VCaP (cell line): ENCODE results near the gene MEIOC.
"Not testable (repeated sequence)": the region's sequence is repeated elsewhere in the genome, so short reads cannot be mapped to it uniquely, and the experiment has no call there.

Experiments
- H3K27ac ChIP-seq: fragments of 450-650 bp; 2 replicates; pipeline ENCODE4 v1.5.1; 2017
- TF ChIP-seq, protein P1 (sequence below): fragments of 450-650 bp; conservative IDR thresholded peaks from 2 replicates; pipeline ENCODE4 v1.5.1; 2017; ENCODE audit warnings: mild to moderate bottlenecking, moderate library complexity

MEIOC gene

DNA sequence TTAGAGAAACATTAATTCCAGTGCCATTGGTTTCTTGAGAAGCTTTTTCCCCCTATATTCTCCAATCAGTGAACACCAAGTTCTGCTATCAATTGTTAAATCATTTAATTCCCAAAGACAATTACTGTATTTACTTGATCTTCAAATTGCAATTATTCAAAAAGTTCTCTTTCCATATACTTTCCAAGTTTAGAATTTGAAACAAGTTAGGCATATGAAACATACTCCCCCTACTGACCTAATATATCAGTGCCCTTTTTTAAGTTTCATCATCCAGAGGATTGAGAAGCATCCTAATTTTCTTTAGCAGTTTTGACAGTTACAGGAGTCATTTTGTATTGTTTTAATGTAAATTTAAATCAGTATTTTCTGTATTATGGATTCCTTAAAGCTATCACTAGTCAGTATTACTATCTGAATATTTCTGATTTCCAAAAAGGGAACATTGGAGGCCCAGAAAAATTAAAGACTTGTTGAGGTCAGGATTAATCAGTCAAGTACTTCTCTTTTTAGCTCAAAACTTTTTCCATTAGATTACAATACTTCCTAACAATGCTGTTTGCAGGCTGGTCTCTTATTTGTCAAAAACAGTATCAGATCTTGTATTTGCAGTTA is 16.3 kb downstream of the MEIOC start:
- TF ChIP-seq, protein P1, sequence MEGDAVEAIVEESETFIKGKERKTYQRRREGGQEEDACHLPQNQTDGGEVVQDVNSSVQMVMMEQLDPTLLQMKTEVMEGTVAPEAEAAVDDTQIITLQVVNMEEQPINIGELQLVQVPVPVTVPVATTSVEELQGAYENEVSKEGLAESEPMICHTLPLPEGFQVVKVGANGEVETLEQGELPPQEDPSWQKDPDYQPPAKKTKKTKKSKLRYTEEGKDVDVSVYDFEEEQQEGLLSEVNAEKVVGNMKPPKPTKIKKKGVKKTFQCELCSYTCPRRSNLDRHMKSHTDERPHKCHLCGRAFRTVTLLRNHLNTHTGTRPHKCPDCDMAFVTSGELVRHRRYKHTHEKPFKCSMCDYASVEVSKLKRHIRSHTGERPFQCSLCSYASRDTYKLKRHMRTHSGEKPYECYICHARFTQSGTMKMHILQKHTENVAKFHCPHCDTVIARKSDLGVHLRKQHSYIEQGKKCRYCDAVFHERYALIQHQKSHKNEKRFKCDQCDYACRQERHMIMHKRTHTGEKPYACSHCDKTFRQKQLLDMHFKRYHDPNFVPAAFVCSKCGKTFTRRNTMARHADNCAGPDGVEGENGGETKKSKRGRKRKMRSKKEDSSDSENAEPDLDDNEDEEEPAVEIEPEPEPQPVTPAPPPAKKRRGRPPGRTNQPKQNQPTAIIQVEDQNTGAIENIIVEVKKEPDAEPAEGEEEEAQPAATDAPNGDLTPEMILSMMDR: peak; percentile 84

DNA sequence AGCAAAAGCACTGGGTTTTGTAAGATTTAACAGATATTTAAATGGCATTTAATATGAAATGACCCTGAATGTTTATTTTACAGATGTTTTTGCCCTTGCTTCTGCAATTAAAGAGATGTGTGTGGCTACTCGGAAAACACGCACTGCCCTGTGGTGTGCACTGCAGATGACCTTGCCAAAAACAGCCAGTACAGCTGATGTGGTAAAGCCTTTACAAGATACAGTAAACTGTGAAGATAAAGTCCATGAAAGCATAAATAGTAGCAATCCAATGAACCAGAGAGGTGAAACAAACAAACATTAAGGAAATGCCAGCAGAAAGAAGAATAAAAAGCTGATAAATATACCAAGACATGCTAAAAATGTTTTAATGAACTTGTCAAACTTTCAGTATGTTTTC is 17.6 kb downstream of the MEIOC start:
- TF ChIP-seq, protein P1: no peak
- H3K27ac ChIP-seq: peak overlapping the region; percentile 10; the same call in 1 of the 2 replicates

More for the DNA sequence above, 16.3 kb downstream of the MEIOC start:
- H3K27ac ChIP-seq: no peak overlapping the region

DNA sequence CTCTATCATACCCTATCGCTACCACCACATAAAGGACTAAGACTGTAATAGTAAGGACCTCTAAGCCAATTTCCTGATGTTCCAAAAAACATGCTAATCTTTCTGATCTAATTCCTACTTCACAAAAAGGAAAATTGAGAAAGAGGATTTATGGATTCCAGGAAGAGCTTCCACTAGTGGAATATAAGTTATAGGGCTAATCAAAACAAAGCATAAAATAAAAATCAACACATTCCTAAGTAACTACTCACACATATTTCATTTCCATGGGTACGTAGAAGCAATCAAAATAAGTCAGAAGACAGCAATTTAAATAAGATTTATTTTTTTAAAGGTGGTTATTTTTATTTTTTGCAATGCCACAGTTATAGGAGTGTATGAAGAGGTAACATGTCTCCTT is 20.9 kb downstream of the MEIOC start:
- H3K27ac ChIP-seq: no peak overlapping the region
- TF ChIP-seq, protein P1: no peak

DNA sequence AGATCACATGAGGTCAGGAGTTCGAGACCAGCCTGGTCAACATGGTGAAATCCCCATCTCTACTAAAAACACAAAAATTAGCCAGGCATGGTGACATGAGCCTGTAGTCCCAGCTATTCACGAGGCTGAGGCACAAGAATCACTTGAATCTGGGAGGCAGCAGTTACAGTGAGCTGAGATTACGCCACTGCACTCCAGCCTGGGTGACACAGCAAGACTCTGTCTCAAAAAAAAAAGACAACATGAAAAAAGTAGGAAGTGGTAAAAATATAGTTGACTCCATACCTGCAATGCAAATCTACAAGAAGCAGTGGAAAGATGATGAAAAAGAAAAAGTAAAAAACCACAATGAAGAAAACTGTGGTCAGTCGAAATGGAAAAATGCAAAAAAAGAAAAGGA is 27.0 kb downstream of the MEIOC start:
- not testable (repeated sequence) for H3K27ac ChIP-seq

DNA sequence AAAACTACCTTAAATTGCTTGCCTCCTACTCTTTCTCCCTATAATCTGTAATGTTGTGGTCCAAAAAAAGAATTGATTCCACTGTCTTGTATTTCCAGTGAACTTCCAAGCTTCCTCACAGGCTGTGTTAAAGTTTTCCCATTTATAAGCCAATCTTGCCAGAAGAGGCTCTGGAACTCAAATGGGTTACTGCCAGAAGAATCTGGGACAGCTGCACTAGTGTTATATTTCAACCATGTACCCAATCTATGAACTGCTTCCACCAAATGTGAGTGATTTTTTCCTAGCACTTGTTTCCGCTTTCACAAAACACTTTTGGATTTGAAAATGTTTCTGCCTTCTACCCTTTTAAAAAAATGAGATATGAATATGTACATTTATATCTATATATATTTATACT is 31.5 kb downstream of the MEIOC start:
- no peak overlapping the region for H3K27ac ChIP-seq
- TF ChIP-seq, protein P1: no peak

DNA sequence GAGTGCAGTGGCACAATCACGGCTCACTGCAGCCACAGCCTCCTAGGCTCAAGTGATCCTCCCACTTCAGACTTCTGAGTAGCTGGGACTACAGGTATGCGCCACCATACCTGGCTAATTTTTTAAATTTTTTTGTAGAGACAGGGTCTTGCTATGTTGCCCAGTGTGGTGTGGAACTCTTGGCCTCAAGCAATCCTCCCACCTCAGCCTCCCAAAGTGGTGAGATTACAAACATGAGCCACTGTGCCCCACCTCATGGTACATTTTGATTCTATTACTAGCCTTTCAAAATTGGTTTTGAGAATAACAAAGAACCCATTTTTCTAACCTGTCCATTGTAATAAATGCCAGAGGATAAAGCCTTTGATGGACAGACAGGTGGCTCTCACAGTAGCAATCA is 31.9 kb downstream of the MEIOC start:
- H3K27ac ChIP-seq: no peak overlapping the region
- TF ChIP-seq, protein P1: no peak

DNA sequence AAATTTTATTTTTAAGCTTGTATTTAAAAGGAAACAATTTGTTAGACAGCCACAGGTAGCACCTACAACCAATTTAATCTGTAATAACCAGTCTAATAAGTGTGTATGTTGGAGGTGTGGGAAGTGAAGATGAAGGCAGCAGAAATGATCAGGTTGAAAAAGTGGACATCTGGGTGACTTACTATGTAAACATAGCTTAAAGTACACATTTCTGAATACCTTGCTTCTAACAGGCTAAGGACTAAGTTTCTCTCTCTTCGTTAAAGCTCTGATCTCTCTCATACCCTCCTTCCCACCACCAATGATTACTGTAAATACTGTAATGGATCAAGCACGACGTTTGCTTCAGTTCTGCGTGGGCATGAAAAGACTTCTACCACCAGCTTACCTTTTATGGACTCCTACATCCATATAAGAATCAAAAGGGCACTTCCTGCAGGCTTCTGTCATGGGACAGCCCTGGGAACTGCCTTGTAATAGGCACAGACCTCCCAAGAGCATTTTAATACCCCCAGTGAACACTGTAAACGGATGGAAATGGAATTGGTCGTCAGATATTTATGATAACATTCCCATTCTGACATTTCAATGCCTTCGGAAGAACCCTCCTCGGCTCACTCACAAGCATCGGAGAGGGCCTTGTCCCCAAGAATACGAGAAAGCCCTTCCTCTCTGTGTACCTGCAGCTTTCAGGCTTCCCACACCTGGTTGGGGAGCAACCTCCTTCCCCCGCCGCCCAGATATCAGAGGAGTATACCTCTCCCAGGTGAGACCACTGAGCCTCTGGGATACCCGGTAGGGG is 32.6 kb downstream of the MEIOC start:
- TF ChIP-seq, protein P1: no peak
- H3K27ac ChIP-seq: peak overlapping the region; percentile 87
